Adrenal gland (tissue), 12 donors: Measurements from ENCODE around the gene DUSP22. TPM values are rescaled to one million over a fixed set of nuclear protein-coding genes. Genes with fewer than 3 reads are reported as not detected.

ENCODE experiments used
- DNase-seq, 7 donors: peaks; one replicate each; pipeline ENCODE4 v3.0.0-alpha.2; 2019 to 2020
- H3K27ac ChIP-seq, 5 donors: fragments of 200-600 bp; sonication (generic) in 4 of 5; 1 replicate in 3 of 5; 2 replicates in 2 of 5; pipeline versions ENCODE4 v1.5.1 to v1.8.0; 2016 to 2020; ENCODE audit warnings: mild to moderate bottlenecking in 1 of 5
- H3K27me3 ChIP-seq: fragments of 200-600 bp; 2 replicates; pipeline ENCODE4 v1.8.0; 2021
- H3K36me3 ChIP-seq, 2 donors: fragments of 200-600 bp; replicated peaks in 1 of 2; 1 replicate in 1 of 2; 2 replicates in 1 of 2; pipeline versions ENCODE4 v1.5.1 to v1.8.0; 2018 to 2022
- H3K4me1 ChIP-seq, 2 donors: fragments of 200-600 bp; replicated peaks in 1 of 2; 1 replicate in 1 of 2; 2 replicates in 1 of 2; pipeline versions ENCODE4 v1.5.1 to v1.8.0; 2018 to 2021
- H3K4me3 ChIP-seq, 4 donors: fragments of 200-600 bp; sonication (generic) in 3 of 4; one replicate each; pipeline ENCODE4 v1.5.1; 2016 to 2018
- H3K9me3 ChIP-seq, 3 donors: fragments of 200-600 bp; sonication (generic) in 1 of 3; replicated peaks in 1 of 3; 1 replicate in 2 of 3; 2 replicates in 1 of 3; pipeline versions ENCODE4 v1.5.1 to v1.8.0; 2016 to 2021
- CTCF ChIP-seq, 6 experiments: fragments of 450-650 bp in 4 of 6; fragments of 200-600 bp in 2 of 6; sonication (generic) in 1 of 6; IDR thresholded peaks; 1 replicate in 5 of 6; 2 replicates in 1 of 6; pipeline versions ENCODE4 v1.5.1 to v1.8.0; 2016 to 2021; ENCODE audit warnings: antibody characterized with exemption in 6 of 6, mild to moderate bottlenecking in 2 of 6, moderate library complexity in 1 of 6
- POLR2A ChIP-seq, 2 donors: fragments of 450-650 bp; IDR thresholded peaks; one replicate each; pipeline ENCODE4 v1.6.1; 2017; ENCODE audit warnings: antibody characterized with exemption in 2 of 2, mild to moderate bottlenecking in 2 of 2, moderate library complexity in 1 of 2
- WGBS, 4 donors: extraction: QIAGEN DNeasy Blood & Tissue Kit in 2 of 4; methylation state at CpG; one replicate each; pipeline versions ENCODE4 v1.1.5 to v1.1.7; 2013 to 2017; 5-methylcytosine and 5-hydroxymethylcytosine counted together
- intact Hi-C, 2 donors: fragments of 100-400 bp; cut with DNase I; formaldehyde crosslinking; loops; one replicate each; pipeline versions ENCODE4 v1.14.1 to v1.15.0; 2022 to 2023
- polyA plus RNA-seq, 3 donors: library from polyadenylated mRNA; stranded (reverse); fragments of 200-250 nt in 2 of 3; fragments of 350-450 nt in 1 of 3; fragmentation: Illumina TruSeq in 1 of 3; extraction: RNeasy Lipid Tissue Mini Kit (QIAGEN cat#74804) in 1 of 3; gene quantifications; one replicate each; pipeline ENCODE4 v1.2.3, GENCODE V29; 2013 to 2014
- total RNA-seq, 9 donors: library from RNA; depleted of rRNA in 4 of 9; stranded (reverse); fragments of >200 nt in 4 of 9; fragments of 120-200 nt in 1 of 9; fragmentation: NEBNext Ultra II Directional in 1 of 9; extraction: Animal tissue kit (Norgen Biotek cat#: 25700) in 1 of 9; gene quantifications; one replicate each; pipeline versions ENCODE4 v1.1.0 to v1.2.4, GENCODE V29; 2013 to 2023
- donor health status: healthy with polysubstance abuse.
- donor health status: Bipolar disorder and iron deficiency.
- donor health status: DM: yes; HTN: yes; CAD: no.
- donor health status: DM: no; HTN: no; CAD: no.
- donor health status: DM: no; HTN: no; CAD: no.
- donor health status: DM: yes; HTN: yes; CAD: no.

The DUSP22 gene
- total and polyA plus RNA-seq, 12 donors = 16.7 to 39.3 (median 25.9) TPM

- Histone ChIP-seq H3K36me3 (no peaks in the 10 kb centered on the region), H3K9me3 (no peaks in the 10 kb centered on the region), H3K27me3 (no peaks in the 10 kb centered on the region), H3K4me1 (peaks cover 5 to 12% of the 10 kb centered on the region in 2 donors), H3K4me3 (no peak overlapping the region), H3K27ac (no peak overlapping the region)
- WGBS, 4 donors = 62 to 66% (median 64%) methylated on average over 10 of the region's 10 CpGs
- intact Hi-C loops = no loop called here
- TF ChIP-seq CTCF (IDR thresholded peaks at IDR 0.05) (no peak), POLR2A (IDR thresholded peaks at IDR 0.05) (no peak)
- no peak for DNase-seq
Observed at GRCh38 chr6:337805-338368, 45.6 kb downstream of the DUSP22 start.

- H3K27ac ChIP-seq = no peak overlapping the region
- H3K36me3 ChIP-seq = no peaks in the 10 kb centered on the region
- no peaks in the 10 kb centered on the region for H3K9me3 ChIP-seq
- 51 to 61% (median 59%) methylated on average over 4 of the region's 4 CpGs for WGBS, 4 donors
- TF ChIP-seq POLR2A (IDR thresholded peaks at IDR 0.05) (no peak), CTCF (IDR thresholded peaks at IDR 0.05) (no peak)
- H3K4me1 ChIP-seq = peaks cover 5 to 12% of the 10 kb centered on the region in 2 donors
- DNase-seq = no peak
- no peak overlapping the region for H3K4me3 ChIP-seq
- no peaks in the 10 kb centered on the region for H3K27me3 ChIP-seq
- intact Hi-C loops = no loop called here
Observed at GRCh38 chr6:338815-339262, 46.6 kb downstream of the DUSP22 start.

- H3K9me3 ChIP-seq = no peaks in the 10 kb centered on the region
Observed at GRCh38 chr6:339480-339879, 47.2 kb downstream of the DUSP22 start.

More at GRCh38 chr6:339480-339879, 47.2 kb downstream of the DUSP22 start:
- TF ChIP-seq CTCF (IDR thresholded peaks at IDR 0.05) (no peak), POLR2A (IDR thresholded peaks at IDR 0.05) (no peak)
- H3K27ac ChIP-seq = no peak overlapping the region
- H3K4me1 ChIP-seq = peaks cover 5 to 12% of the 10 kb centered on the region in 2 donors
- H3K4me3 ChIP-seq = no peak overlapping the region
- H3K27me3 ChIP-seq = no peaks in the 10 kb centered on the region
- DNase-seq = no peak
- no peaks in the 10 kb centered on the region for H3K36me3 ChIP-seq
- intact Hi-C loops = no loop called here
- 63 to 75% (median 68%) methylated on average over 5 of the region's 5 CpGs for WGBS, 4 donors
